HG03571 (cell line): ENCODE results near the gene TNK2.
"Not testable (repeated sequence)": the region's sequence is repeated elsewhere in the genome, so short reads cannot be mapped to it uniquely, and the experiment has no call there.

Source experiments
- ATAC-seq: cut with Tn5 transposase; IDR thresholded peaks from one replicate; pipeline ENCODE4 v1.9.1; 2021; ENCODE audit not compliant: unreplicated experiment

TNK2 gene

GRCh38 chr3:195824425-195825190 is 83.7 kb downstream of the TNK2 start:
- not testable (repeated sequence) for ATAC-seq

DNA sequence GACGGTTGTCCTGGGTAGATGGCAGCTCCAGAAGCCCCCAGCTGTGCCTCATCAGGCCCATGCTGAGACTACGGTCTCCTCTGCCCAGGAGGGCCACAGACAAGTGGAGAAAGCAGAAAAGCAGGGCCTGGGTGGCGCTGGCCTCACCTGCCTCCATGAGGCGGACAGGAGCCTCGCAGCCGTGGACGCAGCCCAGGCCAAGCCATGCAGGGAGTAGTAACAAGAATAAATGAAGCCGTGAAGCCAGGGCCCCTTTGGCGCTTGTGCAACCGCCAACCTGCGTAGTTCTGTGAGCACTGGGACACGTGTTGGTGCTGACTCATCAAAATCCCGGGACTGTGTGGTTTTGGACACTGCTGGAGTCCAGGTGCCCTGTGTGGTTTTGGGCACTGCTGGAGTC is 84.4 kb downstream of the TNK2 start:
- no peak for ATAC-seq

DNA sequence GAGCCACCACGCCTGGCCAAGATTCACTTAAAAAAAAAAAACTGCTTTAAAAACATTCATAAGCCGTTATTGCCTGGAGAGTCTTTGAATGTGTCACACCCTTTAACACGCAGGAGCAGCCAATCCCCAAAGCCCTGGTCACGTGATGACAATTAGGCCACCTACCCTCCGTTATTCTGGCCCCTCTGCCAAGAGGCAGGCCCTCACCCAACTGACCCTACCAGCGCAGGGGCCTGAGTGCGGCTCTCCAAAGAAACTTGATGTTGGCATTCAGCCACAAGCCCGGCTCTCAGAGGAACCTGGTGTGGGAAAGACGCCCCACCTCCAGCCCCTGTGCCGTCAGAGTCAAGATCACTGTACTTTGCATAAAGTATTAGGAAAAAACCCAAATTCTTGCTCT is 85.1 kb downstream of the TNK2 start:
- no peak for ATAC-seq

GRCh38 chr3:195822131-195822696 is 86.1 kb downstream of the TNK2 start:
- ATAC-seq: no peak

DNA sequence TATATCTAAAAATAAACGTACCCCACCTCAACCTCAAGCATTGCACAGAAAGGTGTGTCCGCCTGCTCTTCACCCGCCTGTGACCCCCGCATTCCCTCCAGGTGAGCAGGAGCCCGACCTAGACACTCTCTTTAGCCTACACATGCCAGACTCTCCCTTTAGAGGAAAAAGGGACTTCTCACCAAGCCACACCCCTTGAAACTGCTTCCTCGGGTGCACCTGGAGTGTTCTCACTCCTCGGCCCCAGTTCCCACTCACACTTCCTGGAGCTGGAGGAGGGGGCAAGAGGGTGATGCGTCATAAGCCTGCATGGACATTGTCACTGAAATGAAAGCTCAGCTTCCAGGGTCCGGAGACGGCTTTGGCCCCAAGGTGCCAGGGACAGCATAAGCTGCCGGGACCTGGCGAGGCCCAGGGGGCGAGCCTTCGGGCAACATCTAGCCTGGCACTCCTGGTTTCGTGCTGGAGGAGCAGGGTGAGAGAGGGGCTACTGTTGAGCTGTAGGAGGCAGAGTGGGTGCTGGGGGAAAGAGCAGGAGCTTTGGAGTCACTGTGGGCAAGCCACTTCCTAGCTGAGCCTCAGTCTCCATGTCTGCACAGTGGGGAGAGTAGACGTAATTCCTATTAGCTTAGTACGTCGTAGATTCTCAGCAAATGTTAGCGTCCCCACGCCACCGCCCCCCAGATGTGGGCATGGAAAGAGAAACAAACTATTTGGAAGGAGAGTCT is 86.8 kb downstream of the TNK2 start:
- ATAC-seq: no peak

DNA sequence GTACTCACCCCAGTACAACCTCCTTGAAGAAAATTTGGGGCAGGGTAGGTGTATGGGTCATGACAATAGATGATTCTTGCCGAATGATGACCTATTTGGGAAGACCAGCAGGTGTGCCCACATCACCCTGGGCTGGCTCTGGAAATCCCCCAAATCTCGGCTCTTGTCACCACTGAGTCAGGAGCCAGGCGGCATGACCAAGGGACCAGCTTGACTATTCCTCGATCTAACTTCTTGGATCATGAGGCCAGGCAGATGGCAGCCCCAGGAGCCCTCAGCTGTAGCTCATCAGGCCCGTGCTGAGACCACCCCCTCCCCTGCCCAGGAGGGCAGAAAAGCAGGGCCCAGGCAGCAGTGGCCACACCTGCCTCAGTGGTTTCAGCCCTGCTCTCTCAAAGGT is 87.5 kb downstream of the TNK2 start:
- ATAC-seq: no peak

DNA sequence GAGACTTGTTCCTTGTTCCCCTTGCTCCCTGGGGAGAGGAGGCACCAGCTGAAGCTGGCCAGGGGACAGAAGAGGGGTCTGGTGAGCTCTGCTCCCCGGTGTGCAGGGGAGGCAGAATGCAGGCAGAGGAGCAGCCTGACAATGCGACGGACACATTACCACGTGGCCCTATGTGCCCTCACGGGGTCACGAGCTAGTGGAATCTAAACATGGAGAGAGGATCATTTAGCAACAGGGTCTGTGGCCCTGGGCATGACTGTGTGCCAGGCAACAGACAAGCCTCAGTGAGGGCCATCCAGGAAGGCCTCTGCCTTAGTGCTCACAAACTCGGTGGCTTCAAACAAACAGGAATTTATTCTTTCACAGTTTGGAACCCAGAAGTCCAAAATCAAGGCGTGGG is 88.2 kb downstream of the TNK2 start:
- ATAC-seq: no peak

DNA sequence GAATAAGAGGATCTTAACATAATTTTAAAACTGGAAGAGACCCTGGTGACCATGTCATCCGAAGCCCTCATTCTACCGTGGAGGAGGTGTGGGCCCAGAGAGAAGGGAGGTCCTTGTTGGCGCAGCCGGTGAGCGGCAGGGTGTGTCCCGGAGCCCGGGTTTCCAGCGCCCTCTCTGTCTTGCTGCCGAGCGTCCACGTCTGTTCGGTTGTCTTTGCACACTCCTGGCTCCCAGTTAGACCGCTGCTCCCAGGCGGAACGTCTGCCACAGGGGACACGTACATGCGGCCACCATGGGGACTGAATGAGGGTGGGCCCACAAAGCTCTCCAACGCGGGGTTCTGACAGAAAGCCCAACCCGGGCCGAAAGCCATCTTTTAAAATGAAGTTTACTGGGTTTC is 90.0 kb downstream of the TNK2 start:
- no peak for ATAC-seq

DNA sequence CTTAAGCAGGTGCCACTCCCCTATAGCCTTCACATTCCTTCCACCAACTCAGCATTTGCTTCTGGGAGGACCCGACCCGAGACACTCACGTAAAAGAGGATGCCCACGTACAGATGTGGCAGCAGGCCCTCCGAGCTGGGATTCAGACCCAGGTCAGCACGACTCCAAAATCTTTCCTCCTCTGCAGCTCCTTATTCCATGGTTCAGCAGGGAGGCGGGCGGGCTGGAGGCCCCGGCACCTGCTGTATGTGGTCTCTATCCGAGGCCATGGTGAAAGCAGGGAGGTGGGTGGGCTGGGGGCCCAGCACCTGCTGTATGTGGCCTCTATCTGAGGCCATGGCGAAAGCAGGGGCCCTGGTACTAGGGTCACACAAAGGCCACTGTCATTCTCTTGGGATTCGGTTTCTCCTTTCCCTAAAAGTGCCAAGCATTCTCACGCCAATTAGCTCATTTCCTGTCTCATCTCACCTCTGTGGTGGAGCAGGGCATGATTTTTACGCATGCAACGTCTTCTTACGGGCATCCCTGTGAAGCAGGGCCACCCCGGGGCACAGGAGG is 90.7 kb downstream of the TNK2 start:
- ATAC-seq: no peak

DNA sequence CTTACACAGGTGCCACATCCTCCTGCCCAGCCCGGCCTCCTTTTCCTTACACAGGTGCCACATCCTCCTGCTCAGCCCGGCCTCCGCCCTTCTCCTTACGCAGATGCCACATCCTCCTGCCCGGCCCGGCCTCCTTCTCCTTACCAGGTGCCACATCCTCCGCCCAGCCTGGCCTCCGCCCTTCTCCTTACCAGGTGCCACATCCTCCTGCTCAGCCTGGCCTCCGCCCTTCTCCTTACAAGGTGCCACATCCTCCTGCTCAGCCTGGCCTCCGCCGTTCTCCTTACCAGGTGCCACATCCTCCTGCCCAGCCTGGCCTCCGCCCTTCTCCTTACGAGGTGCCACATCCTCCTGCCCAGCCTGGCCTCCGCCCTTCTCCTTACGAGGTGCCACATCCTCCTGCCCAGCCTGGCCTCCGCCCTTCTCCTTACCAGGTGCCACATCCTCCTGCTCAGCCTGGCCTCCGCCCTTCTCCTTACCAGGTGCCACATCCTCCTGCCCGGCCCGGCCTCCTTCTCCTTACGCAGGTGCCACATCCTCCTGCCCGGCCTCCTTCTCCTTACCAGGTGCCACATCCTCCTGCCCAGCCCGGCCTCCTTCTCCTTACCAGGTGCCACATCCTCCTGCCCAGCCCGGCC is 92.0 kb downstream of the TNK2 start:
- not testable (repeated sequence) for ATAC-seq

DNA sequence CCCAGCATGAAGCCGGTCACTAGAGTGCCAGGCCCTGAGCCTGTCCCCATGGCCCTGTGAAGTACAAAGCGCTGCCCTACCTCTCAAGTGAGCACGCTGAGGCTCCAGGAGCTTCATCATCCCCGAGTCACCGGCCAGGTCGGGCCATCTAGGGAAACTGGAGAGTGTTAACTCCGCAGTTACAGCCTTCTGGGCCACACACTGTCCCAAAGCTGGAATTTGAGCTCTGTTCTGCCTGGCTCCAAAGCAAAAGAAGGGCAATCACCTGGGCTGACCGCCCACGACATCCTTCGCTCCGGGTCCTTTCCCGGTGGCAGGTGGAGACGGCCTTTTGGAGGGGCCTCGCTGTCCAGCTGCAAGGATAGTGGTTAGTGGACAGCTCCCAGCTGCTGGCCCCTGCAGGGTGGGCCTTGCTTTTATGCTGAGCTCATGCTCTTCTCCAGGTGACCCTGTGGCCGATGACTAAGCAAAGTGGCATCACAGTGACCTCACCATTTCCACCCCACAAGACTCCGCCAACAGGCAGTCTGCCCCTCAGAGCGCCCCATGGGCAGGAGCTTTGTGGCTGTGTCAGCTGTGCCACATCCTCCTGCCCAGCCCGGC is 93.1 kb downstream of the TNK2 start:
- ATAC-seq: no peak

DNA sequence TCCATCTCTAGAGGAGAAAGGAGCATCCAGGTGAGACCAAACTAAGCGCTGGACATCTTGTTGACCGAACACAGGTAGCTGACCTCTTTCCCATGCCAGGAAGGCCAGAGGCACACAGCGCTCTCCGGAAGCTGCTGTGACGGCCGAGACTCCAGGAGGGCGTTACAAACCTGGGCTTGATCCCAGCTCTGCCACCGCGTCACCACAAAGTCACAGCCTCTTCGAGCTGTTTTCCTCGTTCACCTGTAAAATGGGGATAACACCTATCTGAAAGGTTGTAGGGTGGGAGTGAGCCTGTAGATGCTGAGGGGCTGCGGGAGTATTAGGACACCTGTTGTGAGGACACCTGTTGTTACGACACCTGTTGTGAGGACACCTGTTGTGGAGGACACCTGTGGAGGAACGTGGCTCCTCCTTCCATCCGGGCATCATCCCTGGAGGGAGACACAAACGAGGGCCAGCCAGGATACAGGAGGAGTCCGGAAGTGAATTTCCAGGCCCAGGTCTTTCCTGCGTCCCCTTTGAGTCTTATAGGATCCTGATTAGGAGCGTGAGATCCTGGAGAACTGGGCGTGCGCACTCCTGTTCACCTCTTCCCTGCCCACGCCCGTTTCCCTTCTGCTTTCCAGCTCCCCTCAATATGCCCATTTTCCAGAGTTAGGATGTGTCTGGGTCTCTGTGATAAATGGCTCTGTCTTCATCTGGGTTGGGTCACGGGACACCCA is 94.3 kb downstream of the TNK2 start:
- no peak for ATAC-seq
